ENCODE data around the gene CCR5AS.
"Not testable (repeated sequence)": the region's sequence is repeated elsewhere in the genome, so short reads cannot be mapped to it uniquely, and the experiment has no call there.

Gene CCR5AS

DNA sequence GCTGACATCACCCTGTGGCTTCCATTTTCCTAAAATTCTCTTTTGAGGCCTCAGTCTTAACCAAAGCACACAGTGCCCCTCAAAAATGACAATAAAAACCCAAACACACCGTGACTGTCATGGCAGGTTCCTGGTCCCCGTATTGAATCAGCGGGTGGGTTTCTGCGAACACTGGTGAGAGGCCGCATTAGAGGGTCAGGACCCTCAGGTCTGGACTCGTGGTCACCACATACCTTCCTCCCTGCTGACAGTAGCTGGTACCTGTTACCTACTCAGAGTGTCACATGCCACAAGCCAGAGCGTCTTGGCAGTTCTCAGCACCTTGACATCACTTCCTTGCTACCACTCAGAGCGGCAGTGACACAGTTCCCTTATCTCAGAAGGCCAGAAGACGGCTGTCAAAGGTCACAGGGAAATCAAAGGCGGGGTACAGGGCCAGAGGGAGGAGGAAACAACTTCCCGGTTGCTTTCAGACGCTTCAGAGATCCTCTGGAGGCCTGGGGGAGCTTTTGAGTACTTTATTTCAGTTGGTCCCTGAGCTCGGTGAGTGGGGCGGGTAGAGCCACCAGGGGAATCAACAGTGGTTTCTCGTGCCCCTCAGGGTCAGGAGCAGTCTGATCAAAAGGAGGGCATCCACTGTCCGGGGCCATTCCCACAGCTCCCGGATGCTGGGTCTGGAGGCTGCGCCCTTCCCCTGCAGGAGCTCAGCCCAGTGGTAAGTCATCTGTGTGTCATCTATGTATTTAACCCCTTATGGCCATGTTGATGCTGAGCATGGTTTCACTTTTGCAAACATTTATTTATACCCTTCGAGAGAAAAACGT lies at the start of gene CCR5AS, which contains the start of gene CCRL2:
TSS of gene CCR5AS (minus strand) at position 279 of the 824 bp plus-strand sequence.
TSS of gene CCRL2 (plus strand) at position 472 of the 824 bp plus-strand sequence. CDS start 821 bp downstream, outside the sequence.
- DNase-seq: peak in 2 of 4 experiments; percentile 3 to 13

DNA sequence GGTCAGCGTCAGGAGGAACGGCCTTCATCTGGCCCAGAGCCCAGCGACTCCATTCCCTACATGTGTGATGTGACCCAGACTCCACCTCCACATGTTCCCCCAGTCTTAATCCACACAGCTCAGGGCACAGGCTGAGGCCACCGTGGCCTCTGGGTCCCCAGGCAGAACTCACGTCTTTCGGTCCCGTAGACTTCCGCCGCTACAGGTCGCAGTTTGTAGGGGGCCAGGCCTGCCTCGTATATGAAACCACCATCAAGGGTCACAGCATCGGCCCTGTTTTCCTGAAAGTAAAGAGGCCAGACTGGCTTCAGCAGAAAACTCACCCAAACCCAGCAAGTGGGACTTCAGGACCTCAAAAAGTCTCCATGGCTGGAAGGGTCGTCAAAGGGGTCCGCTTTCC lies 49.3 kb upstream of the CCR5AS start:
- no peak for DNase-seq

GRCh38 chr3:46455231-46456115 lies 48.6 kb upstream of the CCR5AS start:
- no peak for DNase-seq

GRCh38 chr3:46454606-46455005 lies 47.7 kb upstream of the CCR5AS start:
- no peak for DNase-seq

DNA sequence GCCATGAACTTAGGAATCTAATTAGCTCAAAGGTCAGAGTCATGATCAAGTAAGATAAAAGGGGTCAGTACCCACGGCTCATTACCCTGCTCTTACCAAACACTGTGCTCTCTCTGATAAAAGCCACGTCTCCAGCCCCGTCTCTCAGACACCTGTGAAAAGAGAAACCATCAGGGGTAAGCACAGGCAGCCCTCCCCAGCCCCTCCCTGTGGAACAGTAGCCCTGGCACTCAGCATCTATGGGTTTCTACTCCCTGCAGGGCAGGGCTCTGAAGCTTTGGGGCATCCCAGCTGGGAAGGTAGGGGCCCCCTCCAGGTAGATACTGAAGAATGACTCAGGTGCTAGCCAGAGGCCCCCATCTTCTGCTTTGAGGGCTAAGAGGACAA lies 47.3 kb upstream of the CCR5AS start:
- DNase-seq: no peak

- DNase-seq: no peak
Observed at GRCh38 chr3:46453526-46454208, 46.8 kb upstream of the CCR5AS start.

GRCh38 chr3:46449755-46450552 lies 43.1 kb upstream of the CCR5AS start:
- no peak for DNase-seq

DNA sequence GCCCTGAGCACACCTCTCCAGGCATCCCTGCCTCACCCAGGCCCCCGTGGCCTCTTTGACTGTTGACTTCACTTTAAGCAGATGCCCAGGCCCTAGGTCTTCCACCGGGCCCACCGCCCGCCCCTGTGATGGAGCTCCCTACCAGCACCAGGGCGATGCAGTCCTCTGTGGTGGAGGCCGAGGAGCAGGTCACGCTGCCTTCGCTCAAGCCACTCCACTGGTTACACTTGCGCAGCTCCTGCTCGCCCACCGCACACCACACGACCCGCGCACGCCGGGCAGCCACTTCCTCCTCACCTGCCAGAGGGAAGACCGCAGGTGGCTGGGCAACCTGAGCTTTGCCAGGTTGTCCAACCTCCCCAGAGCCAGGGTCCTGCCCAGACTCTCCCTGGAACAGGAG lies 41.9 kb upstream of the CCR5AS start:
- DNase-seq: no peak

DNA sequence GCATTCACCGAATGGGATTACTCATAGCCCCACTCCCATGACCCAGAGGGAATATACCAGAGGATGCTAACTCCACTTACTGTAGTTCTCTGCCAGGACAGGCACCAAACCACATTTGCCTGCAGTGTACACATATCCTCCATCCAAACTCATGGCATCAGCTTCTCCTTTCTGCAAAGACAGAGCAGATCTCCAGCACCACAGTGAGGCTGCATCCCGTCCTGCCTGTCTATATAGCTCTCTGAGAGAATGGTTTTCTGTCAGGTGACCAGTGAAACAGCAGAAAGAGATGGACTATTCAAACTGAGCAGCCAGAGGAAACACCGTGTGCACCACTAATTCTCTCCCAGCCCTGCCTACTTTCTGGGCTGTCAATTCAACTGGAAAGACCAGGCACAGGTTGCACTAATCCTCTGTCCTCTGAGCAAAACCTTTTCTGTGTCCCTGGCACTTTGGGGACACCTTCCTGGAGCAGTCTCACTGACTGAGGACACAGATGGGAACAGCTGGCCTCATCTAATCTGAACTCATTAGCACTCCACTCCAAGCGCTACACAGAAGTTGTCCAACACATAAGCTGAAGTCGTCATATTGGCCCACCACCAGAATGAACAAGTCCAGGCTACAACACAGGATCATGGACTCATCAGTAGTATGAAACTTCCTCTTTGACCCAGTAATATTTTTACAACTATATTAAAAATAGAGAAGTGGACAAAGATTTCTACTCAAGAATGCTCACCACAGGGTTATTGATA lies 40.5 kb upstream of the CCR5AS start:
- DNase-seq: no peak

DNA sequence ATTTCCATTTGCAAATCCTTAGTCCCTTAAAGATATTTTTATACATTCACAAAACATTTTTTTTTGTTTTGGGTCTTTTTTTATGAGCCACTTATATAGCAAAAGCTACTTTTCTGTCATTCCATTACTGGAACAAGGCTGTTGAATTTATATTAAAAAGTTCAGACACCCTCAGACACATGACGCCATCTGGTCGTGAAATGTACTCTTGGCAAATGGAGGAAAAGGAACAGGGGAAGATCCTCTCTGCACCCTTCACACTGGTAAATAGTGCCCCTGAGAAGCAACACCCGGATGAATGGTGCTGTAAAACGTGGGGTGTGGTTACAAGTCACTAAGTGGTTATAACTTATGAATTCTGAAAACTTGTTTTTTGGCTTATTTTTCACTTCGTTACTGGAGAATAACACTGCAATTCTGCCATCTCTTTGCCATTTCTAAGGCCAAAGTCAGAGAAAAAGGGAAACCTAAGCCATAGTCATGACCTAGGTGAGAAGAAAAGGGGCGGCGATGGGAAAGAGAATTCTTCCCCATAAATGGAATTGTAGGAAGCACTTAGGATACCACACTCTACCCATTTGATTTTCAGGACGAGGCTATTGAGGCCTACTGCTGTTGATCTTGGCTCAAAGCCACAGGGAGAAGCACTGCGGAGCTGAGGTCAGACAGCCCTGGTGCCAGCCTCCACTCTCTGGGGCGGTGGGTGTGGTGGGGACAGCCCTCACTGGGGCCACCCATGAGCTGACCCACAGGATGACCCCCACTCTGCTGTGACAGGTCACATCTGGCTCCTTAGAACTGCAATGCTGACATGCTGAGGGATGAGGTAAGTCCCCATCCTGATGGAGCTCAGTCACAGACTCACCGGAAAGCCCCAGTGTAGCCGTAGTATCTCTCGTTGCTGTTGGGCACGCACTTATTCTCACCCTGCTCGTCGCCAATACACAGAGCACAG lies 36.0 kb upstream of the CCR5AS start:
- no peak for DNase-seq

DNA sequence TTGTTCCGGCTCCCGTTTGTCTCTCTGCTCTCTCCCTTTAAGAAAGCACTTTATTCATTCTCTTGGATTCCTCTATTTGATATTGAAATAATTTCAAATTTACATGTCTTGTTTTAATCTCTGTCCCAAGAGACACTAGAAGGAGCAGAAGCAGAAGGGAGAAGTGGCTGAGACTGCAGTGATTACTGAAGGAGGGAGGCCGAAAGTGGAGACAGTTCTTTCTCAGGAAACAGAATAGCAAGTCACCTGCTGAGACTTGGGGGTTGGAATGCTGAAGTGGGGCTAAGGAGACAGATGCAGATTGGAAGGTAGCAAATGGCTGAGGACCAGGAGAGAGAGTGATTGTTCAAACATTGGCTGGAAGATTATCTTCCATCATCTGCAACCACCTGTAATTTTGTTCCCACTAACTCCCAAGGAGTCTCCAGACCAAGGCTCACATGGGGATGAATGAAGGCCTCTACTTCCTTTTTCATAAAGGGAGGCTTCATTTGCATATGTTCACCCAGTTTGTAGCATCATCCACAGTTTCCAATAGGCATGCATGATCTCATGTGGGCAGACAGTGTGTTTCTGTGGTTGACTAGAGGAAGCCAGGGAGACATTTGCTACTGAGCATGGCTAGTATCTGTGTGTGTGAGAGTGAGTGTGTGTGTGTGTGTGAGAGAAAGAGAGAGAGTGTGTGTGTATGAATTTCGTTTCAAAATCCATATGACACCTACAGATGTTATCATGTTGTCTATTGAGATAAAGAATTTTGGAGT lies 33.8 kb upstream of the CCR5AS start:
- no peak for DNase-seq

- DNase-seq: no peak
Observed at GRCh38 chr3:46438831-46439230, 32.0 kb upstream of the CCR5AS start.

- no peak for DNase-seq
Observed at GRCh38 chr3:46435081-46435726, 28.3 kb upstream of the CCR5AS start.

DNA sequence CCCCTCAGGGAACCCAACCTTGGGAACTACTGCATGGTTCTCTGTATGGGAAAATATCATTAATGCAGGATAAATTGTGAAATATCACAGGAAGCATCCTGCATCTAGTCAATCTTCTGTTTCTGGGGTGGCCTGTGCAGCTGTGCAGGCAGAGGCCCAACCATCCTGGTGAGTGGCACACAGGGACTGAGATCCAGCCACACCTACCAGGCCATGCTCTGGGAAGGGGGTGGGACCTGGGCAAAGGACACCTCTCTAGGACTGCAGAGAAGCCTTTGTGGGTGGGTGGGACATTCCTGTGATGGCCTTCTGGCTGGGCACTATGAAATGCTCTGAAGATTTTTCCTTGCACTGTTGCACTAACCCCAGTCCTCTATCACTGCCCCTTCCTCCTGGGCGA lies 27.0 kb upstream of the CCR5AS start:
- DNase-seq: no peak

DNA sequence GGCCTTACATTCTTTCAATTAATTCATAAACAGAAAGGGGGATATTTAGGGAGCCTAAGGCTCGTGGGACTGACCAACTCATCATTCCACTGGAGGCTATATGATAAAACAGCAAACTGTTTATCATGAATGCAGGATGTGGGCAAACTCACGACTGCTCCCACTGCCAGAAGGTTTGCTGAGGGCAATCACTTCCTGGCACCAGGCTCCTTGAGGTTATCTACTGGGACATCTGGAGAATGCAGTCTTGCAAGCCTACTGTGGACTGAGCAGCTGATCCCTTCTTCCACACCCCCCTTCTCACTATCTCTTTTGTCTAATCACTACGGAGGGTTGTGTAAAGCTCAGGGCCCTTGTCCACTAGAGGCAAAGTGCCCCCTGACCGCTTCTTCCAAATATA lies 26.3 kb upstream of the CCR5AS start:
- not testable (repeated sequence) for DNase-seq

DNA sequence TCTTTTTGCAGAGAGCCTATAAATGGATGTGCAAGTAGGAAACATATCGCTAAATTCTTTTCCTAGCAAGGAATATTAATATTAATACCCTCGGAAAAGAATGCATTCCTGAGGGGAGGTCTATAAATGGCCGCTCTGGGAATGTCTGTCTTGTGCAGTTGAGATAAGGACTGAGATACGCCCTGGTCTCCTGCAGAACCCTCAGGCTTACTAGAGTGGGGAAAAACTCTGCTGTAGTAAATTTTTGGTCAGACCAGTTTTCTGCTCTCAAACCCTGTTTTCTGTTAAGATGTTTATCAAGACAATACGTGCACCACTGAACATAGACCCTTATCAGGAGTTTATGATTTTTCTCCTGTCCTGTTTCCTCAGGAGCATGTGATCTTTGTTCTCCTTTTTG lies 25.0 kb upstream of the CCR5AS start:
- not testable (repeated sequence) for DNase-seq

DNA sequence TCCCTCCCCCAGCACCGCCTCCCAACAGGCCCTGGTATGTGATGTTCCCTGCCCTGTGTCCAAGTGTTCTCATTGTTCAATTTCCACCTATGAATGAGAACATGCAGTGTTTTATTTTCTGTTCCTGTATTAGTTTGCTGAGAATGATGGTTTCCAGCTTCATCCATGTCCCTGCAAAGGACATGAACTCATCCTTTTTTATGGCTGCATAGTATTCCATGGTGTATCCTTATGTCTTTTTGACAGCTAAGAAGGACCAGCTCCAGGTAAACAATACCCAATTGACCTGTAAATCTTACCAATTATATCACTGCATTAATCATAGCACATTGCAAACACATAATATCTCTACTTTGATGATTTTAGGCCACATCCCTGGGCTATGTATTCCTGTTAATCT lies 24.0 kb upstream of the CCR5AS start:
- not testable (repeated sequence) for DNase-seq

DNA sequence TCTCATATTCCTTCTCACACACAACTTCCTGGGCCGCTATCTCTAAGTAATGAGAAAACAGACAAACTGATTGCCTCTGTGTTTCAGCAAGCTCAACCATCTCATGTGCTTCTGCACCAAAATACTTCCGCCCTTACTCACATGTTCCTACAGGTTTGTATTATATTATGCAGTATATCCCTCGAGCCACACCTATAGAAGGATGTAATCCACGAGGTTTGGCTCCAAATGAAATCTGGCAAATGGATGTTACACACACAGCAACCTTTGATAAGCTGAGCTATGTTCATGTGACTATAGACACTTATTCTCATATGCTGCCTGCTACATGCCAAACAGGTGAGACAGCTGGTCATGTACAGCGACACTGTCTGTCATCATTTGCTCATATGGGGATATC lies 22.8 kb upstream of the CCR5AS start:
- DNase-seq: no peak

DNA sequence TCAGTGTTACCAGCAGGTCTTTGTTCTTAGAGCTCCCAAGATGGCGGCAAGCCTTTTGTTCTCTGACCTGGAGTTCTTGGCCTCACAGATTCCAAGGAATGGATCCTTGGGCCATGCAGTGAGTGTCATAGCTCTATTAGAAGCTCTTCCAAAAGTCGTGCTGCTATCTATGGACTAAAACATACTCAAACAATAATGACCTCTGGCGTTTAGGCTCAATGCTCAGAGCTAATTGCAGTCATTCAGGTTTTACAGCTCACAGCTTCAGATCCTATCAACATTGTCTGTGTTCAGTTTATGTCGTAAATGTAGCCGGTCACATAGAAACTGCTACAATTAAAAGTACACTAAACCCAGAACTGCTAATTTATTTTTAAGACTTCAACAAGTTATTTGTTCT lies 22.4 kb upstream of the CCR5AS start:
- no peak for DNase-seq
